Measurements from ENCODE around the gene PSMD3.
"Not testable (repeated sequence)": the region's sequence is repeated elsewhere in the genome, so short reads cannot be mapped to it uniquely, and the experiment has no call there.

Gene PSMD3

GRCh38 chr17:39997543-39997942 is 16.9 kb downstream of the PSMD3 start:
- DNase-seq (ENCODE audit: low spot score): no peak

DNA sequence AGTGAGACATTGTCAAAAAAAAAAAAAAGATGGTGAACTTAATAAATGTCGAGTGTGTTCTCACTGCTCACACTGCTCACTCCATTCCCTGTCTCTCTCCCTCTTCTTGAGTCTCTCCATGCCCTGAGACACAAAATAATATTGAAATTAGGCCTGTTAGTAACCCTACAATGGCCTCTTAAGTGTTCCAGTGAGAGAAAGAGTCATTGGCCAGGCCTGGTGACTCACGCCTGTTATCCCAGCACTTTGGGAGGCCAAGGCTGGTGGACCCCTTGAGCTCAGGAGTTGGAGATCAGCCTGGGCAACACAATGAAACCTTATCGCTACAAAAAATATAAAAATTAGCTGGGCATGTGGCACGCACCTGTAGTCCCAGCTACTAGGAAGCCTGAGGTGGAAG is 18.5 kb downstream of the PSMD3 start:
- DNase-seq (ENCODE audit: low spot score): no peak

DNA sequence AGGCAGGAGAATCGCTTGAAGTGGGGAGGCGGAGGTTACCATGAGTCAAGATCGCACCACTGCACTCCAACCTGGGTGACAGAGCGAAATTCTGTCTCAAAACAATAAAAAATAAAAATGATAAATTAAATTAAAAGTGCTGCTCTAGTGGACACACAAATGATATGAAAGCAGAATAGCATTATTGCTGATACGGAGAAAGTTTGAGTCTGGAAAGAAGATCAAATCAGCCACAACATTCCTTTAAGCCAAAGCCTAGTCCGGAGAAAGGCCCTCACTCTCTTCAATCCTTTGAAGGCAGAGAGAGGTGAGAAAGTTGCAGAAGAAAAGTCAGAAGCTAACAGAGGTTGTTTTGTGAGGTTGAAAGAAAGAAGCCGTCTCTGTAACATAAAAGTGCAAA is 19.6 kb downstream of the PSMD3 start:
- DNase-seq (ENCODE audit: low spot score): no peak

DNA sequence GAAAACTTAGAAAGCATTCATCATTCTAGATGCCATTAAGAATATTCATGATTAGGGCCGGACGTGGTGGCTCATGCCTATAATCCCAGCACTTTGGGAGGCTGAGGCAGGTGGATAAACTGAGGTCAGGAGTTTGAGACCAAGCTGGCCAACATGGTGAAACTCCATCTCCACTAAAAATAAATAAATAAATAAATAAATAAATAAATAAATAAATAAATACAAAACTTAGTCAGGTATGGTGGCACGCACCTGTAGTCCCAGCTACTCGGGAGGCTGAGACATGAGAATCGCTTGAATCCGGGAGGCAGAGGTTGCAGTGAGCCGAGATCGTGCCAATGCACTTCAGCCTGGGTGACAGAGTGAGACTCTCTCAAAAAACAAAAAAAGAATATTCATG is 20.7 kb downstream of the PSMD3 start:
- not testable (repeated sequence) for DNase-seq (ENCODE audit: low spot score)

GRCh38 chr17:40004072-40004471 is 23.5 kb downstream of the PSMD3 start:
- DNase-seq (ENCODE audit: low spot score): no peak

GRCh38 chr17:40004712-40005111 is 24.1 kb downstream of the PSMD3 start:
- DNase-seq (ENCODE audit: low spot score): no peak

- DNase-seq (ENCODE audit: low spot score): no peak
These were observed 24.9 kb downstream of the PSMD3 start for GRCh38 chr17:40005520-40005919.

DNA sequence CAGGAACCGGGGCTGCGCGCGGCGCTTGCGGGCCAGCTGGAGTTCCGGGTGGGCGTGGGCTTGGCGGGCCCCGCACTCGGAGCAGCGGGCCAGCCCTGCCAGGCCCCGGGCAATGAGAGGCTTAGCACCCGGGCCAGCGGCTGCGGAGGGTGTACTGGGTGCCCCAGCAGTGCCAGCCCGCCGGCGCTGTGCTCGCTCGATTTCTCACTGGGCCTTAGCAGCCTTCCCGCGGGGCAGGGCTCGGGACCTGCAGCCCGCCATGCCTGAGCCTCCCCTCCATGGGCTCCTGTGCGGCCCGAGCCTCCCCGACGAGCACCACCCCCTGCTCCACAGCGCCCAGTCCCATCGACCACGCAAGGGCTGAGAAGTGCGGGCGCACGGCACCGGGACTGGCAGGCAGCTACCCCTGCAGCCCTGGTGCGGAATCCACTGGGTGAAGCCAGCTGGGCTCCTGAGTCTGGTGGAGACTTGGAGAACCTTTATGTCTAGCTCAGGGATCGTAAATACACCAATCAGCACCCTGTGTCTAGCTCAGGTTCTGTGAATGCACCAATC is 30.4 kb downstream of the PSMD3 start:
- DNase-seq (ENCODE audit: low spot score): not testable (repeated sequence)

GRCh38 chr17:40012017-40012647 is 31.5 kb downstream of the PSMD3 start:
- not testable (repeated sequence) for DNase-seq (ENCODE audit: low spot score)

DNA sequence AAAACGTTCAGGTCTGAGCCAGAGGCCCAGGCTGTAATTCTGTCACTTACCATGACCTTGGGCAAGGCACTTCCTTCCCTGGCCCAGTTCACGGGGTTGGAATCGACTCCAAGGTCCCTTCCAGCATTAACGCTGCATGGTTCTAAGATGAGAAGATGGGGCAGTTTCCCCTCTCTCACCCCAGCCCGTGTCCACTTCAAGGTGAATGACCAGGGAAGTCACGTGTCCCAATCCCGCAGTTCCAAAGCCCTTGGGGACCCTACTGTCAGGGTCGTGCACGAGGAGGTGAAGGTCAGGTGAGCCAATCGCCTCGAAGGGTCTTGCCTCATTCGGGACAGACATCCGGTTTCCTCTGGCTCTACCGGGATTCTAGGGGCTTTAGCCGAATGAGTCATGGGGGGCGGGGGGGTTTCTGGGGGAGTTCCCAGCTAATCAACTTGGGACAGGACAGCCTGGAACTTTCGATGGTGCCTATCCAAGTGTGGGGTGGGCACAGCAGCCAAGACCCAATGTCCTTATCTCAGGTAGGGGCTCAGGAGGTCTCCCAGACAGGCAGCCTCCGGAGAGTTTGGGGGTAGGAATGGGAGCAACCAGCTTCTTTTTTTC is 33.9 kb downstream of the PSMD3 start:
- no peak for DNase-seq (ENCODE audit: low spot score)

DNA sequence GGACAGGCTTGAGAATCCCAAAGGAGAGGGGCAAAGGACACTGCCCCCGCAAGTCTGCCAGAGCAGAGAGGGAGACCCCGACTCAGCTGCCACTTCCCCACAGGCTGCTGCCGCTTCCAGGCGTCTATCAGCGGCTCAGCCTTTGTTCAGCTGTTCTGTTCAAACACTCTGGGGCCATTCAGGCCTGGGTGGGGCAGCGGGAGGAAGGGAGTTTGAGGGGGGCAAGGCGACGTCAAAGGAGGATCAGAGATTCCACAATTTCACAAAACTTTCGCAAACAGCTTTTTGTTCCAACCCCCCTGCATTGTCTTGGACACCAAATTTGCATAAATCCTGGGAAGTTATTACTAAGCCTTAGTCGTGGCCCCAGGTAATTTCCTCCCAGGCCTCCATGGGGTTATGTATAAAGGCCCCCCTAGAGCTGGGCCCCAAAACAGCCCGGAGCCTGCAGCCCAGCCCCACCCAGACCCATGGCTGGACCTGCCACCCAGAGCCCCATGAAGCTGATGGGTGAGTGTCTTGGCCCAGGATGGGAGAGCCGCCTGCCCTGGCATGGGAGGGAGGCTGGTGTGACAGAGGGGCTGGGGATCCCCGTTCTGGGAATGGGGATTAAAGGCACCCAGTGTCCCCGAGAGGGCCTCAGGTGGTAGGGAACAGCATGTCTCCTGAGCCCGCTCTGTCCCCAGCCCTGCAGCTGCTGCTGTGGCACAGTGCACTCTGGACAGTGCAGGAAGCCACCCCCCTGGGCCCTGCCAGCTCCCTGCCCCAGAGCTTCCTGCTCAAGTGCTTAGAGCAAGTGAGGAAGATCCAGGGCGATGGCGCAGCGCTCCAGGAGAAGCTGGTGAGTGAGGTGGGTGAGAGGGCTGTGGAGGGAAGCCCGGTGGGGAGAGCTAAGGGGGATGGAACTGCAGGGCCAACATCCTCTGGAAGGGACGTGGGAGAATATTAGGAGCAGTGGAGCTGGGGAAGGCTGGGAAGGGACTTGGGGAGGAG is 34.7 kb downstream of the PSMD3 start, which contains the start of gene CSF3:
Gene CSF3, plus strand, starts transcription at position 436 of the 993 bp plus-strand sequence. Its CDS starts 35 bp downstream, at position 471.
- peak; percentile 54 for DNase-seq (ENCODE audit: low spot score)

GRCh38 chr17:40015998-40016985 is 35.7 kb downstream of the PSMD3 start:
- DNase-seq (ENCODE audit: low spot score): no peak

GRCh38 chr17:40017422-40018080 is 36.9 kb downstream of the PSMD3 start:
- no peak for DNase-seq (ENCODE audit: low spot score)

- DNase-seq (ENCODE audit: low spot score): peak; percentile 1
These were observed 37.9 kb downstream of the PSMD3 start for GRCh38 chr17:40018211-40019121.

GRCh38 chr17:40019140-40019991 is 38.8 kb downstream of the PSMD3 start:
- DNase-seq (ENCODE audit: low spot score): peak; percentile 12

GRCh38 chr17:40020146-40020545 is 39.5 kb downstream of the PSMD3 start:
- peak; percentile 1 for DNase-seq (ENCODE audit: low spot score)

GRCh38 chr17:40021451-40021971 is 40.9 kb downstream of the PSMD3 start:
- DNase-seq (ENCODE audit: low spot score): peak; percentile 14

- peak; percentile 0 for DNase-seq (ENCODE audit: low spot score)
These were observed 41.9 kb downstream of the PSMD3 start for GRCh38 chr17:40022497-40022896.

Measured in HuH-7.5 (cell line).